Brain microvascular endothelial cell (primary cell): Measurements from ENCODE around the gene KIAA1210.

Experiments
- DNase-seq: peaks from one replicate; pipeline ENCODE4 v3.0.0-alpha.2; 2020
- H3K27ac ChIP-seq: fragments of 250-450 bp; sonication (Bioruptor Pico); 2 replicates; pipeline ENCODE4 v1.5.1; 2020; ENCODE audit warnings: mild to moderate bottlenecking, moderate library complexity
- H3K27me3 ChIP-seq: fragments of 250-450 bp; sonication (Bioruptor Pico); replicated peaks from 2 replicates; pipeline ENCODE4 v1.5.1; 2020; ENCODE audit warnings: mild to moderate bottlenecking
- H3K36me3 ChIP-seq: fragments of 250-450 bp; sonication (Bioruptor Pico); replicated peaks from 2 replicates; pipeline ENCODE4 v1.5.1; 2020; ENCODE audit warnings: mild to moderate bottlenecking
- H3K4me3 ChIP-seq: 2 replicates; pipeline ENCODE4 v1.5.1; 2011; ENCODE audit warnings: low read depth, mild to moderate bottlenecking, control low read depth, low read length, moderate library complexity
- in situ Hi-C: cut with HindIII; loops from 2 replicates; pipeline ENCODE4 v1.10.0; 2017; ENCODE audit warnings: low sequenced_read_pairs, low pct_ligation_motif_present
- TF ChIP-seq, protein P1 (sequence below): IDR thresholded peaks from 2 replicates; pipeline ENCODE4 v1.5.1; 2011; ENCODE audit warnings: low read depth, mild to moderate bottlenecking, moderate library complexity, low read length, control low read depth, inconsistent platforms; ENCODE audit errors: missing control alignments

Gene KIAA1210

DNA sequence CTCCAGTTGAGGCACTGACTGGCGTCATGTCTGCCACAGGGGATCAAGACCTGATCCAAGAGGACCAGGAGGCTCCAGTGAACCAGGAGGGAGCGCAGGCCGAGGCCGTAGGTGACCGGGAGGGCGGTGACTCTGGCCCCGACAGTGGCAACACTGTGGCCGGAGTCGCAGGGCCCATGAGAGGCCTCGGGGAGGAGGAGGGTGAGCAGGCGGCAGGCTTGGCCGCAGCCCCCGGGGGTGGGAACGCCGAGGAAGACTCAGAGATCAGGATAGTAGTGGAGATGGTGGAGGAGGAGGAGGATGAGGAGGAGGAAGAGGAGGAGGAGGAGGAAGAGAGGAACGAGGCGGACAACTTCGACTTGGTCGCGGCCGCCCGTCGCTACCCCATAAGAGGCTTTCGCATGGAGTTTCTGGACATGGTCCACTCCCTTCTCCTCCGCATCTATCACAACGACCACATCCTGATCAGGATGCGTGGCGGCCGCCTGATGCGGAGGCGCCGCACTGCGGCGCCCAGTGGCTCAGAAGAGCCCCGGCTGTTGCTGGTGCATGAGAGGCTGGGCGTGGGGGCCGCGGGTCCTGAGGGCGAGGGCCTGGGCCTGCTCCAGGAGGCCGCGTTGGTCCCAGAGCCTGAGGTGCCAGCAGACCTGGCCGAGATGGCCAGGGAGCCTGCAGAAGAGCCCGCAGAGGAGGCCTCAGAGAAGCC, 54.3 kb downstream of the KIAA1210 start:
- in situ Hi-C loops, result no loop called here
- Histone ChIP-seq H3K27ac (no peak overlapping the region), H3K36me3 (no peaks in the 10 kb centered on the region), H3K27me3 (no peaks in the 10 kb centered on the region), H3K4me3 (no peak overlapping the region)
- no peak for DNase-seq
- TF ChIP-seq, protein P1, sequence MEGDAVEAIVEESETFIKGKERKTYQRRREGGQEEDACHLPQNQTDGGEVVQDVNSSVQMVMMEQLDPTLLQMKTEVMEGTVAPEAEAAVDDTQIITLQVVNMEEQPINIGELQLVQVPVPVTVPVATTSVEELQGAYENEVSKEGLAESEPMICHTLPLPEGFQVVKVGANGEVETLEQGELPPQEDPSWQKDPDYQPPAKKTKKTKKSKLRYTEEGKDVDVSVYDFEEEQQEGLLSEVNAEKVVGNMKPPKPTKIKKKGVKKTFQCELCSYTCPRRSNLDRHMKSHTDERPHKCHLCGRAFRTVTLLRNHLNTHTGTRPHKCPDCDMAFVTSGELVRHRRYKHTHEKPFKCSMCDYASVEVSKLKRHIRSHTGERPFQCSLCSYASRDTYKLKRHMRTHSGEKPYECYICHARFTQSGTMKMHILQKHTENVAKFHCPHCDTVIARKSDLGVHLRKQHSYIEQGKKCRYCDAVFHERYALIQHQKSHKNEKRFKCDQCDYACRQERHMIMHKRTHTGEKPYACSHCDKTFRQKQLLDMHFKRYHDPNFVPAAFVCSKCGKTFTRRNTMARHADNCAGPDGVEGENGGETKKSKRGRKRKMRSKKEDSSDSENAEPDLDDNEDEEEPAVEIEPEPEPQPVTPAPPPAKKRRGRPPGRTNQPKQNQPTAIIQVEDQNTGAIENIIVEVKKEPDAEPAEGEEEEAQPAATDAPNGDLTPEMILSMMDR, result no peak

DNA sequence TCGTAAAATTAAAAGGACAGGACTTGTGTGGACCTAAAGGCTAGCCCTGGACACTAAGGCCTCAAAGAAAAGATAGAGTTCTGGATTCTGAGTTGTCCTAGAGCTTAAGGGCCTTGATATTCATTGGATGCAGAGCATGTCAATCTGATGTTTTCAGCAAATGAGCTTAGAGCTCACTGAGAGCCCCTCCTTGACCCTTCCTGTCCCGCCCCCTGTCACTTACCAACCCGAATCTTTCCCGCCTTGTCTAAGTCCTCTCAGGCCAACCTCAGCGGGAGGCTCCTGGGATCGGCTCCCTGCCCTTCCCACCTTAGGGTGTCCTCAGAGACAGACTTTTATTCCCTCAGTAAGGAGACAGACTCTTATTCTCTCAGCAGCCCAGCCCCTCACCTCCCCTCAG, 54.9 kb downstream of the KIAA1210 start, which contains the start of gene CT47C1:
CT47C1 (plus strand) TSS at position 250 of the 400 bp plus-strand sequence. CDS start 233 bp downstream, outside the sequence.
- Histone ChIP-seq H3K4me3 (no peak within 1 kb of the TSS), H3K36me3 (no peaks in the 10 kb centered on the region), H3K27me3 (no peaks in the 10 kb centered on the region), H3K27ac (no peak within 1 kb of the TSS)
- in situ Hi-C loops, result no loop called here
- no peak for DNase-seq
- TF ChIP-seq, protein P1, result no peak

DNA sequence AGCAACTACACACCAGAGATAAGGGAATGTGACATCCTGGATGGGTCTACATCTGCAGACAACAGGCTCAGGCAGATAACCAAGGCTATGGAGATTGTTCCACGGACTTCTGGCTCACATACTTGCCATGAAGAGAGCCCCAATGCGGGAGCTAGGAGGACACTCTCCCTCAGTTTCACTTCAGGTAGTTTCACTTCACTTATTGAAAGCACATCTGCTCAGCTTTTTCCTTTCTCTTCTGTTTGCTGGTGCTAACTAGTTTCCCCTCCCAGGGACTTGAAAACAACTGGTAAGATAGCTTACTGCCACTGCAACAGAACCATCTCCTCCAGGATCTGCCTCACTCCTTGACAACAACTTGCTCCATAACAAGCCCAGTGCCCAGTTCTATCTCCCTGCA, 56.2 kb downstream of the KIAA1210 start:
- TF ChIP-seq, protein P1, result no peak
- in situ Hi-C loops, result no loop called here
- no peak overlapping the region for H3K27ac ChIP-seq
- no peaks in the 10 kb centered on the region for H3K27me3 ChIP-seq
- H3K36me3 ChIP-seq, result no peaks in the 10 kb centered on the region
- no peak for DNase-seq
- no peak overlapping the region for H3K4me3 ChIP-seq

DNA sequence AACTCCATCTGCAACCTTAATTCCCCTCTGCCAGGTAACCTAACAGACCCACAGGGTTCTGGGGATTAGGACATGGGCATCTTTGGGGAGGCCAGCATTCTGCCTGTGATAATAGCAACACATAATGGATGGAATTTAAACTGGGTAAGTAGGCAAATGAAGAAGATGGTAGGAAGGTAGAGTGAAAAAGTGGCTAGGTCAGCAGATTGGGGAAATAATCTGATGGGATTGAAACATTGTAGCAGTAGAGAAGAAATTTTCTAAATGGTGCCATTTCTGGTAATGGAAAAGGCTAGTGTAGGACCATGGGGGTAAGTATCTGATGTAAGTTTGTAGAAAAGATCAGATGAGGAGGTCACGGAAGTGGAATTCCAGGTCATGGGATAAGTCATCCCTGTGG, 57.9 kb downstream of the KIAA1210 start:
- no peak overlapping the region for H3K4me3 ChIP-seq
- no peak for DNase-seq
- H3K27me3 ChIP-seq, result no peaks in the 10 kb centered on the region
- TF ChIP-seq, protein P1, result no peak
- H3K36me3 ChIP-seq, result no peaks in the 10 kb centered on the region
- in situ Hi-C loops, result no loop called here
- no peak overlapping the region for H3K27ac ChIP-seq

DNA sequence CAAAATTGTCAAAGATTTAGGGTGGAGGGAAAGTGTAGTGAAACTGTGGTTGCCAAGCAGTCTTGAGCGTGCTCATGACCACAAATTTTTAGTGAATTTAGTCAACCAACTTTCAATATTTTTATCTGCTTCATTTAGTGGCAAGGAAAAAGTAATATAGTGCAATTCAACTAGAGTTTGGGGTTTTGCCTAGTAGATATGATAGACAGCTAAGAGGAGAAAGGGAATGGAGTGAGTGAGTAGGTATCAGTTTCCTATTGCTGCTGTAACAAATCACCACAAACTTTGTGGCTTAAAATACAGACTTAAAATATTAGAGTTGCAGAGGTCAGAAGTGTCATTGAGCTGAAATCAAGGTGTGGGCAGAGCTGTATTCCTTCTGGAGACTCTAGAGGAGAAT, 58.5 kb downstream of the KIAA1210 start:
- H3K27me3 ChIP-seq, result no peaks in the 10 kb centered on the region
- TF ChIP-seq, protein P1, result no peak
- DNase-seq, result no peak
- no peaks in the 10 kb centered on the region for H3K36me3 ChIP-seq
- in situ Hi-C loops, result no loop called here
- no peak overlapping the region for H3K27ac ChIP-seq
- H3K4me3 ChIP-seq, result no peak overlapping the region
